GM23248 (cell line): ENCODE results near the gene PTPRA. TPM values are rescaled to one million over a fixed set of nuclear protein-coding genes. Genes with fewer than 3 reads are reported as not detected.

Experiments
- DNase-seq: peaks from one replicate; pipeline ENCODE4 v3.0.0-alpha.2; 2015
- H2AFZ ChIP-seq: fragments of 200-600 bp; sonication (generic); 2 replicates; pipeline ENCODE4 v1.6.1; 2016; ENCODE audit warnings: antibody characterized with exemption
- H3F3A ChIP-seq: fragments of 200-600 bp; sonication (generic); 2 replicates; pipeline ENCODE4 v1.6.1; 2016; ENCODE audit warnings: mild to moderate bottlenecking, antibody characterized with exemption, mixed run types; ENCODE audit not compliant: insufficient read depth
- H3K27ac ChIP-seq: fragments of 200-600 bp; sonication (generic); 2 replicates; pipeline ENCODE4 v1.5.1; 2016; ENCODE audit warnings: mild to moderate bottlenecking
- H3K27me3 ChIP-seq: fragments of 200-600 bp; sonication (generic); replicated peaks from 2 replicates; pipeline ENCODE4 v1.6.1; 2016; ENCODE audit warnings: mild to moderate bottlenecking; ENCODE audit not compliant: insufficient read depth
- H3K36me3 ChIP-seq: fragments of 200-600 bp; sonication (generic); 2 replicates; pipeline ENCODE4 v1.6.1; 2016; ENCODE audit warnings: low read depth, mild to moderate bottlenecking
- H3K4me1 ChIP-seq: fragments of 200-600 bp; sonication (generic); 2 replicates; pipeline ENCODE4 v1.6.1; 2016; ENCODE audit warnings: mild to moderate bottlenecking; ENCODE audit not compliant: insufficient read depth
- H3K4me2 ChIP-seq: fragments of 200-600 bp; sonication (generic); one replicate; pipeline ENCODE4 v1.6.1; 2016; ENCODE audit warnings: mild to moderate bottlenecking; ENCODE audit not compliant: unreplicated experiment
- H3K4me3 ChIP-seq: fragments of 200-600 bp; sonication (generic); 2 replicates; pipeline ENCODE4 v1.5.1; 2016; ENCODE audit warnings: mild to moderate bottlenecking
- H3K79me2 ChIP-seq: fragments of 200-600 bp; sonication (generic); 2 replicates; pipeline ENCODE4 v1.6.1; 2016; ENCODE audit warnings: mild to moderate bottlenecking; ENCODE audit not compliant: insufficient read depth
- H3K9ac ChIP-seq: fragments of 200-600 bp; sonication (generic); 2 replicates; pipeline ENCODE4 v1.6.1; 2016; ENCODE audit warnings: mild to moderate bottlenecking
- H3K9me2 ChIP-seq: fragments of 200-600 bp; sonication (generic); 2 replicates; pipeline ENCODE4 v1.6.1; 2016; ENCODE audit warnings: mixed run types, mild to moderate bottlenecking, moderate library complexity; ENCODE audit not compliant: insufficient read depth
- H3K9me3 ChIP-seq: fragments of 200-600 bp; sonication (generic); one replicate; pipeline ENCODE4 v1.6.1; 2017; ENCODE audit warnings: low read depth
- H4K20me1 ChIP-seq: fragments of 200-600 bp; sonication (generic); 2 replicates; pipeline ENCODE4 v1.6.0; 2016; ENCODE audit not compliant: insufficient read depth
- EZH2 ChIP-seq: fragments of 200-600 bp; sonication (generic); IDR thresholded peaks from 2 replicates; pipeline ENCODE4 v1.6.1; 2018; ENCODE audit warnings: antibody characterized with exemption, mild to moderate bottlenecking; ENCODE audit not compliant: insufficient read depth, poor library complexity, severe bottlenecking
- EZH2phosphoT487 ChIP-seq: fragments of 200-600 bp; sonication (generic); IDR thresholded peaks from 2 replicates; pipeline ENCODE4 v1.6.1; 2018; ENCODE audit warnings: antibody characterized with exemption, moderate library complexity, mild to moderate bottlenecking, low read depth; ENCODE audit not compliant: insufficient read depth
- WGBS, 2 experiments: methylation state at CpG; one replicate each; pipeline ENCODE4 v1.1.6; 2015 to 2017; ENCODE audit warnings: low lambda C conversion rate in 2 of 2, low coverage in 1 of 2; ENCODE audit errors: missing lambda C conversion rate in 2 of 2; 5-methylcytosine and 5-hydroxymethylcytosine counted together
- in situ Hi-C: fragments of 300-500 bp; cut with MboI; formaldehyde crosslinking; loops from 2 replicates; pipeline ENCODE4 v1.15.0; 2020
- polyA plus RNA-seq: library from polyadenylated mRNA; unstranded; fragments of >200 nt; fragmentation: Nextera tagmentation; extraction: Ambion mirVana; gene quantifications from 2 replicates; pipeline ENCODE4 v1.2.1, GENCODE V29; 2016
- total RNA-seq: library from RNA; depleted of rRNA; stranded (reverse); fragments of >200 nt; shearing (Covaris generic); gene quantifications from 2 replicates; pipeline ENCODE4 v1.2.3, GENCODE V29; 2014

The PTPRA gene
- total and polyA plus RNA-seq, 2 experiments from 2014 or later, result 37.4 to 50.8 TPM

DNA sequence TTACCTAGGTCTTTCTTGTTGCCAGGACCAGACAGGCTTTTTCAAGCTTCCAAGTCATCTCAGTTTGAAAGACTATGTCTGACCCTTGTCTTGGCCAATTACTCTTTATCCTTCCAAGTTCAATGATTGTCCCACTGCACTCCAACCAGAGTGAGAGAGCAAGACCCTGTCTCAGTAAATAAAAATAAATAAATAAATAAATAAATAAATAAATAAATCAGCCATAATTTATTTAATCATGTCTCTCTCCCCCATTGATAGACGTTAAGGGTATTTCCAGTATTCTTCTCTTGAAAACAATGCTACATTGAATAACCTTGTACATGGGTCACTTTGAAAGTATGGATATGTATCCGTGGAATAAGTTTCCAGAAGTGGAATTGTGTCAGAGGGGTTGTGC, 83.2 kb downstream of the PTPRA start:
- H4K20me1 ChIP-seq, result no peaks in the 10 kb centered on the region
- in situ Hi-C loops, result no loop called here
- H3K9me2 ChIP-seq, result no peaks in the 10 kb centered on the region
- H3K79me2 ChIP-seq, result no peaks in the 10 kb centered on the region; the same call in 1 of the 2 replicates
- H3K27ac ChIP-seq, result no peak overlapping the region
- H3K4me1 ChIP-seq, result no peaks in the 10 kb centered on the region
- no peaks in the 10 kb centered on the region for H3K27me3 ChIP-seq
- WGBS, 2 experiments, result 98 to 99% methylated on average over 2 of the region's 2 CpGs
- no peaks in the 10 kb centered on the region for H3K9me3 ChIP-seq
- H3K36me3 ChIP-seq, result no peaks in the 10 kb centered on the region
- no peak overlapping the region for H2AFZ ChIP-seq
- TF ChIP-seq EZH2phosphoT487, result no peak
- no peak for TF ChIP-seq EZH2
- no peaks in the 10 kb centered on the region for H3F3A ChIP-seq
- H3K4me2 ChIP-seq, result no peak overlapping the region
- no peak overlapping the region for H3K9ac ChIP-seq
- no peak overlapping the region for H3K4me3 ChIP-seq
- no peak for DNase-seq

DNA sequence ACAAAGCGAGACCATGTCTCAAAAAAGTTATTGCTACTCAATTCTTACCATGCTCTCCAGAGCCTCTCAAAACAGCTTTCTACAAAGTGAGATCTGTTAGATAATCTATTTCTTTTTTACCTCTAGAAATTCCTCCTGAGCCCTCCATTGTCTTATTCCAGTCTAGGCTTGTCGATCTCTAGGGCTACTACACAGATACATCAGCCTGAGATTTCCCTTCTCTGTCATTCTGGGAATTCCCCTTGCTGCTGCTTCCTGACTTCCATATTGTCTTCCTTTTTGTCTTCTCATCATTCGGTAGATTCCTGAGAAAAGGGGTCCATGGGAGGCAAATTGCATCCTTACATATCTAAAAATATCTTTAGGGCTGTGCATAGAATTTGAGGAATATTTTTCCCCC, 94.6 kb downstream of the PTPRA start:
- no peak overlapping the region for H2AFZ ChIP-seq
- 95 to 97% methylated on average over 3 of the region's 3 CpGs for WGBS, 2 experiments

DNA sequence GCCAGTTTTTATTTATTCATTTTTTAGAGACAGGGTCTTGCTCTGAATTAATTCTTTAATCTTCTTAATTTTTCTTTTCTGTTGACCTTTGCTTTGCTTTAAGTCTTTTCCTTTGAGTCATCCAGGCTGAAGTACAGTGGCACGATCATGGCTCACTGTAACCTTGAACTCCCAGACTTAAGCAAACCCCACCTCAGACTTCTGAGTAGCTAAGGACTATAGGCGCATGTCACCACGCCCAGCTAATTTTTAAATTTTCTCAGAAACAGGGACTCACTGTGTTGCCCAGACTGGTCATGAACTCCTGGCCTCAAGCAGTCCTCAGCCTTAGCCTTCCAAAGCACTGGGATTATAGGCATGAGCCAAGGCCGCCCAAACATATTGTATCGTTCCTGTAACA, 98.8 kb downstream of the PTPRA start:
- H3K79me2 ChIP-seq, result peaks cover 23% of the 10 kb centered on the region; the same call in 1 of the 2 replicates
- no peak for DNase-seq

More for the DNA sequence above, 94.6 kb downstream of the PTPRA start:
- TF ChIP-seq EZH2phosphoT487, result no peak
- no peak for TF ChIP-seq EZH2
- Histone ChIP-seq H4K20me1 (no peaks in the 10 kb centered on the region), H3K9ac (no peak overlapping the region), H3K4me1 (no peaks in the 10 kb centered on the region), H3K27me3 (no peaks in the 10 kb centered on the region), H3K4me2 (no peak overlapping the region), H3K79me2 (0 out of 2 replicates have a peak, but pooled peaks cover 4% of the 10 kb centered on the region), H3K4me3 (no peak overlapping the region), H3F3A (no peaks in the 10 kb centered on the region), H3K36me3 (peaks cover 14% of the 10 kb centered on the region; the same call in 1 of the 2 replicates), H3K9me3 (no peaks in the 10 kb centered on the region), H3K9me2 (no peaks in the 10 kb centered on the region), H3K27ac (no peak overlapping the region)
- DNase-seq, result no peak
- in situ Hi-C loops, result no loop called here

DNA sequence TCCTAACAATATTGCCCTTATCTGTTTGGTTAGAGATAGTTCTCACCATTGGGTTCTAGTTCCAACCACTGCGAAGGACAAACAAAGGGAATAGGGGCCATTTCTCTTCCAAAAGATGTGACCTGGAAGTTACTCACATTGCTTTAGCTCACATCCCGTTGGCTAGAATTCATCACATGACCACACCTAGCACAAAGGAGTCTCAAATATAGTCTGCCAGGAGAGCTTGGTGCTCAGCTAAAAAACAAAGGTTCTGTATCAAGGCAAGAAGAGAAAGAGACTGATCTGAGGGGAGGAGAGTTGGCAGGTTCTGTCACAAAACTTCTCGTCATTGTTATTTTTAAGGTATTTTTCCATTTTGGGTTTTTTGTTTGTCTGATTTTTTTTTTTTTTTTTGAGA, 100.3 kb downstream of the PTPRA start:
- Histone ChIP-seq H4K20me1 (no peaks in the 10 kb centered on the region), H3K9me2 (no peaks in the 10 kb centered on the region), H3K27me3 (no peaks in the 10 kb centered on the region), H3K27ac (no peak overlapping the region), H3K79me2 (peaks cover 23% of the 10 kb centered on the region; the same call in 1 of the 2 replicates), H3K4me2 (no peak overlapping the region), H3K4me3 (no peak overlapping the region), H3F3A (no peaks in the 10 kb centered on the region), H2AFZ (no peak overlapping the region), H3K36me3 (no peaks in the 10 kb centered on the region), H3K9ac (no peak overlapping the region), H3K4me1 (no peaks in the 10 kb centered on the region), H3K9me3 (no peaks in the 10 kb centered on the region)
- no peak for DNase-seq
- in situ Hi-C loops, result no loop called here
- TF ChIP-seq EZH2 (no peak), EZH2phosphoT487 (no peak)
- 100% methylated on average over 3 of the region's 3 CpGs for WGBS, 2 experiments

More for the DNA sequence above, 98.8 kb downstream of the PTPRA start:
- Histone ChIP-seq H3F3A (no peaks in the 10 kb centered on the region), H3K4me3 (no peak overlapping the region), H3K4me2 (no peak overlapping the region), H3K27ac (no peak overlapping the region), H3K9me3 (no peaks in the 10 kb centered on the region), H3K9ac (no peak overlapping the region), H3K36me3 (no peaks in the 10 kb centered on the region), H3K4me1 (no peaks in the 10 kb centered on the region), H4K20me1 (no peaks in the 10 kb centered on the region), H2AFZ (no peak overlapping the region), H3K27me3 (no peaks in the 10 kb centered on the region), H3K9me2 (no peaks in the 10 kb centered on the region)
- in situ Hi-C loops, result no loop called here
- 96 to 99% methylated on average over 5 of the region's 5 CpGs for WGBS, 2 experiments
- no peak for TF ChIP-seq EZH2
- no peak for TF ChIP-seq EZH2phosphoT487

DNA sequence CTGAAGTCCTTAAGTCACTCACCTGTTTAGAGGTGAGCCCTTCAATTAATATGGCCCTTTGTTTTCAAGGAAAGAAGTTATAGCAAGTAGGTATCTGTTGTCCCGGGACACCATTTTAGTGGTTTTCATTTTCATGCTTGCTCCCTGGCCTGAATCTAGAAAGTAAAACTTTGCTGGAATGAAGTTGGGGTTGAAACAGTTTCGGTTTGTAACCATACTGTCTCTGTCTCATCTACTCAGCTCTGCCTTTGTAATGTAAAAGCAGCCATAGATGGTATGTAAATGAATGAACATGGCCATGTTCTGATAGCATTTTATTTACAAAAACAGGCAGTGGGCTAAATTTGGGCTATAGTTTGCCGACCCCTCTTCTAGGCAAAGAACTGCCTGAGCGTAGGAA, 105.2 kb downstream of the PTPRA start:
- no peak overlapping the region for H3K27ac ChIP-seq
- H4K20me1 ChIP-seq, result no peaks in the 10 kb centered on the region
- WGBS, 2 experiments, result 74 to 78% methylated on average over 4 of the region's 4 CpGs
- no peak for DNase-seq
- H2AFZ ChIP-seq, result no peak overlapping the region
- H3K9me3 ChIP-seq, result no peaks in the 10 kb centered on the region
- no peak overlapping the region for H3K4me3 ChIP-seq
- H3K4me2 ChIP-seq, result no peak overlapping the region
- H3K36me3 ChIP-seq, result no peaks in the 10 kb centered on the region
- no peak for TF ChIP-seq EZH2
- TF ChIP-seq EZH2phosphoT487, result no peak
- H3K9ac ChIP-seq, result no peak overlapping the region
- H3F3A ChIP-seq, result no peaks in the 10 kb centered on the region
- H3K79me2 ChIP-seq, result peaks cover 28% of the 10 kb centered on the region
- no peaks in the 10 kb centered on the region for H3K9me2 ChIP-seq
- no peaks in the 10 kb centered on the region for H3K27me3 ChIP-seq
- H3K4me1 ChIP-seq, result no peaks in the 10 kb centered on the region
- in situ Hi-C loops, result no loop called here
